T-cell (primary cell): ENCODE data around the gene TJAP1. TPM values are rescaled to one million over a fixed set of nuclear protein-coding genes. Genes with fewer than 3 reads are reported as not detected.

Source experiments
- ATAC-seq, 4 experiments: fragments of 200-7000 bp in 3 of 4; fragments of 150-1000 bp in 1 of 4; cut with Tn5 transposase; replicated peaks in 1 of 4; 1 replicate in 3 of 4; 2 replicates in 1 of 4; pipeline ENCODE4 v1.10.0; 2021; ENCODE audit warnings: moderate library complexity in 3 of 4, mild to moderate bottlenecking in 2 of 4, moderate number of reproducible peaks in 1 of 4
- CTCF ChIA-PET, 2 donors: fragments of 300-600 bp; sonication (Branson Sonifier 250); formaldehyde crosslinking; loops; one replicate each; lab custom pipeline; 2022; ENCODE audit warnings: antibody characterized with exemption in 2 of 2; lab: Charles Lee
- POLR2A ChIA-PET, 2 donors: fragments of 300-600 bp; sonication (Branson Sonifier 250); formaldehyde crosslinking; loops; one replicate each; lab custom pipeline; 2022; ENCODE audit warnings: antibody characterized with exemption in 2 of 2; lab: Charles Lee
- DNase-seq, 35 experiments: peaks; one replicate each; pipeline versions ENCODE4 v3.0.0 to v3.0.0-alpha.2; 2013 to 2023
- H3K27ac ChIP-seq: one replicate; pipeline ENCODE4 v1.5.1; 2013; ENCODE audit warnings: low read length
- H3K27me3 ChIP-seq, 2 experiments: replicated peaks in 1 of 2; 1 replicate in 1 of 2; 2 replicates in 1 of 2; pipeline versions ENCODE4 v1.6.1 to v1.7.0; 2013; ENCODE audit warnings: low read length in 1 of 2, mixed read lengths in 1 of 2; ENCODE audit not compliant: control insufficient read depth in 2 of 2, insufficient read depth in 2 of 2; ENCODE audit errors: extremely low read depth in 1 of 2
- H3K36me3 ChIP-seq, 2 donors: 1 replicate in 1 of 2; 2 replicates in 1 of 2; pipeline versions ENCODE4 v1.6.1 to v1.7.0; 2013; ENCODE audit warnings: low read length in 1 of 2; ENCODE audit not compliant: control insufficient read depth in 2 of 2, insufficient read depth in 1 of 2; ENCODE audit errors: extremely low read depth in 1 of 2
- H3K4me1 ChIP-seq, 2 experiments: 1 replicate in 1 of 2; 2 replicates in 1 of 2; pipeline versions ENCODE4 v1.6.1 to v1.7.0; 2013; ENCODE audit warnings: low read length in 2 of 2, mixed read lengths in 1 of 2; ENCODE audit not compliant: insufficient read depth in 2 of 2, control insufficient read depth in 1 of 2; ENCODE audit errors: extremely low read depth in 1 of 2
- H3K4me3 ChIP-seq, 2 donors: 1 replicate in 1 of 2; 2 replicates in 1 of 2; pipeline versions ENCODE4 v1.5.1 to v1.7.0; 2013; ENCODE audit warnings: mild to moderate bottlenecking in 2 of 2, low read length in 1 of 2, moderate library complexity in 1 of 2; ENCODE audit not compliant: control insufficient read depth in 1 of 2; ENCODE audit errors: extremely low read depth in 1 of 2
- H3K9me3 ChIP-seq: 2 replicates; pipeline ENCODE4 v1.7.0; 2013
- H3K27ac Mint-ChIP-seq, 2 donors: one replicate each; pipeline ENCODE4 v1.8.0; 2020 to 2021; ENCODE audit warnings: mild to moderate bottlenecking in 2 of 2, mixed read lengths in 2 of 2
- H3K27me3 Mint-ChIP-seq, 2 donors: one replicate each; pipeline ENCODE4 v1.8.0; 2021 to 2022; ENCODE audit warnings: mixed read lengths in 2 of 2
- H3K36me3 Mint-ChIP-seq: one replicate; pipeline ENCODE4 v1.8.0; 2021; ENCODE audit warnings: mixed read lengths
- H3K4me1 Mint-ChIP-seq, 3 donors: one replicate each; pipeline ENCODE4 v1.8.0; 2020 to 2022; ENCODE audit warnings: mixed read lengths in 3 of 3, mild to moderate bottlenecking in 1 of 3
- H3K4me3 Mint-ChIP-seq, 3 donors: one replicate each; pipeline ENCODE4 v1.8.0; 2020 to 2022; ENCODE audit warnings: mild to moderate bottlenecking in 3 of 3, mixed read lengths in 3 of 3, moderate library complexity in 3 of 3
- H3K9me3 Mint-ChIP-seq, 3 donors: one replicate each; pipeline ENCODE4 v1.8.0; 2020 to 2022; ENCODE audit warnings: mixed read lengths in 3 of 3
- WGBS: methylation state at CpG from one replicate; pipeline ENCODE4 v1.1.5; 2013; ENCODE audit warnings: missing lambda C conversion rate; ENCODE audit not compliant: insufficient coverage; 5-methylcytosine and 5-hydroxymethylcytosine counted together
- total RNA-seq, 35 experiments: library from RNA in 6 of 35; stranded (reverse) in 6 of 35; fragments of 120-200 nt in 1 of 35; gene quantifications; one replicate each; pipeline versions ENCODE4 v1.2.1 to v1.2.4 and lab custom pipeline; 2013 to 2026

The TJAP1 gene
- total RNA-seq, 5 donors from 2014 or later (not counting 1 experiment from before 2014, with no cell fraction given): 30.8 to 51.9 (median 50.6) TPM

- Mint-ChIP-seq H3K4me1 (peaks cover 8 to 18% (median 16%) of the 10 kb centered on the region in 3 donors), H3K27ac (peak overlapping the region in 1 of 2 donors; percentile 22), H3K27me3 (peaks cover 17 to 19% of the 10 kb centered on the region in 2 donors), H3K36me3 (peaks cover 37% of the 10 kb centered on the region), H3K9me3 (no peaks in the 10 kb centered on the region), H3K4me3 (no peak overlapping the region)
- no peak overlapping the region for H3K4me3 ChIP-seq
- WGBS: 98% methylated on average over 13 of the region's 26 CpGs
- peaks cover 19 to 45% of the 10 kb centered on the region in 2 donors for H3K36me3 ChIP-seq
- H3K4me1 ChIP-seq: peaks cover 0 to 18% of the 10 kb centered on the region in 2 experiments
- H3K27ac ChIP-seq: no peak overlapping the region
- DNase-seq: no peak
- H3K27me3 ChIP-seq: peaks cover 0 to 30% of the 10 kb centered on the region in 2 experiments
- ChIA-PET CTCF (interaction anchor here (0.5 to 1.4 kb wide), 5 partner anchors 11 to 763 kb away, joined by 3 read pairs; no protein-coding TSS in a partner anchor), POLR2A (no interaction called here)
- no peaks in the 10 kb centered on the region for H3K9me3 ChIP-seq
- ATAC-seq: no peak
Observed at GRCh38 chr6:43504756-43505593, 27.6 kb downstream of the TJAP1 start.

- DNase-seq (no peak), ATAC-seq (no peak)
- WGBS: 95% methylated on average over 3 of the region's 6 CpGs
- ChIA-PET POLR2A (no interaction called here), CTCF (interaction anchor here (0.6 to 1.9 kb wide), 15 partner anchors 10 to 331 kb away, joined by 3 to 10 read pairs (median 3); partner anchors contain the start of genes ABCC10 (in 1 of the 2), CRIP3 (in 1 of the 2), DLK2 (in 1 of the 2) and POLR1C (in 1 of the 2))
- peaks cover 17 to 19% of the 10 kb centered on the region in 2 donors for H3K27me3 Mint-ChIP-seq
- Histone ChIP-seq H3K4me3 (no peak overlapping the region), H3K36me3 (peaks cover 19 to 38% of the 10 kb centered on the region in 2 donors), H3K4me1 (peaks cover 0 to 23% of the 10 kb centered on the region in 2 experiments), H3K27ac (peak overlapping the region; percentile 38), H3K27me3 (peaks cover 0 to 34% of the 10 kb centered on the region in 2 experiments), H3K9me3 (no peaks in the 10 kb centered on the region)
- H3K9me3 Mint-ChIP-seq: no peaks in the 10 kb centered on the region
- H3K27ac Mint-ChIP-seq: peak overlapping the region in 1 of 2 donors; percentile 11
- peaks cover 8 to 18% (median 16%) of the 10 kb centered on the region in 3 donors for H3K4me1 Mint-ChIP-seq
- H3K36me3 Mint-ChIP-seq: peaks cover 29% of the 10 kb centered on the region
- no peak overlapping the region for H3K4me3 Mint-ChIP-seq
Observed at GRCh38 chr6:43505718-43506117, 28.3 kb downstream of the TJAP1 start.

- H3K4me3 ChIP-seq: no peak overlapping the region
- Mint-ChIP-seq H3K27ac (peak overlapping the region; percentile 11 to 46), H3K36me3 (peaks cover 29% of the 10 kb centered on the region), H3K4me1 (peaks cover 8 to 18% (median 17%) of the 10 kb centered on the region in 3 donors), H3K4me3 (no peak overlapping the region), H3K27me3 (peaks cover 17 to 19% of the 10 kb centered on the region in 2 donors), H3K9me3 (no peaks in the 10 kb centered on the region)
- peaks cover 0 to 25% of the 10 kb centered on the region in 2 experiments for H3K4me1 ChIP-seq
- ATAC-seq: no peak
- ChIA-PET POLR2A (interaction anchor here in 1 of 2 donors (0.6 kb wide), 1 partner anchor 29 kb away, joined by 3 read pairs; the partner anchor contains the start of gene TJAP1), CTCF (interaction anchor here (0.6 to 2.6 kb wide), 18 partner anchors 10 to 332 kb away, joined by 3 to 10 read pairs (median 3); partner anchors contain the start of genes ABCC10 (in 1 of the 2), CRIP3 (in 1 of the 2), DLK2 (in 1 of the 2) and POLR1C (in 1 of the 2))
- no CpG with 5 or more reads among the region's 3 CpGs for WGBS
- H3K27me3 ChIP-seq: peaks cover 0 to 34% of the 10 kb centered on the region in 2 experiments
- H3K36me3 ChIP-seq: peaks cover 19 to 37% of the 10 kb centered on the region in 2 donors
- peak overlapping the region; percentile 38 for H3K27ac ChIP-seq
- DNase-seq: no peak
- no peaks in the 10 kb centered on the region for H3K9me3 ChIP-seq
Observed at GRCh38 chr6:43506171-43506570, 28.8 kb downstream of the TJAP1 start.

GRCh38 chr6:43506667-43507471 lies 29.5 kb downstream of the TJAP1 start:
- Histone ChIP-seq H3K27ac (peak overlapping the region; percentile 38), H3K4me1 (peaks cover 0 to 25% of the 10 kb centered on the region in 2 experiments), H3K36me3 (peaks cover 22 to 41% of the 10 kb centered on the region in 2 donors), H3K27me3 (peaks cover 0 to 34% of the 10 kb centered on the region in 2 experiments), H3K4me3 (no peak overlapping the region), H3K9me3 (no peaks in the 10 kb centered on the region)
- ChIA-PET CTCF (interaction anchor here (0.6 to 2.6 kb wide), 22 partner anchors 10 to 959 kb away, joined by 3 to 10 read pairs (median 3); partner anchors contain the start of genes ABCC10 (in 1 of the 2), CRIP3 (in 1 of the 2), DLK2 (in 1 of the 2) and POLR1C (in 1 of the 2)), POLR2A (interaction anchor here (0.5 to 0.6 kb wide), 3 partner anchors 29 to 926 kb away, joined by 3 read pairs; partner anchors contain the start of gene TJAP1 (in 1 of the 2))
- H3K4me1 Mint-ChIP-seq: peaks cover 13 to 23% (median 22%) of the 10 kb centered on the region in 3 donors
- H3K27me3 Mint-ChIP-seq: peaks cover 17 to 19% of the 10 kb centered on the region in 2 donors
- peak overlapping the region in 1 of 2 donors; percentile 46 for H3K27ac Mint-ChIP-seq
- no peaks in the 10 kb centered on the region for H3K9me3 Mint-ChIP-seq
- H3K4me3 Mint-ChIP-seq: no peak overlapping the region
- H3K36me3 Mint-ChIP-seq: peaks cover 28% of the 10 kb centered on the region
- 34% methylated on average over 9 of the region's 14 CpGs for WGBS
- ATAC-seq (peak; percentile 61 to 72 (median 68)), DNase-seq (peak; percentile 41 to 93 (median 71))

GRCh38 chr6:43508481-43509141 lies 31.2 kb downstream of the TJAP1 start:
- Mint-ChIP-seq H3K9me3 (no peaks in the 10 kb centered on the region), H3K4me3 (peak overlapping the region; percentile 74 to 82 (median 75)), H3K27me3 (peaks cover 17 to 19% of the 10 kb centered on the region in 2 donors), H3K36me3 (peaks cover 25% of the 10 kb centered on the region), H3K27ac (peak overlapping the region; percentile 6 to 12), H3K4me1 (peaks cover 20 to 29% (median 29%) of the 10 kb centered on the region in 3 donors)
- Histone ChIP-seq H3K4me1 (peaks cover 0 to 30% of the 10 kb centered on the region in 2 experiments), H3K9me3 (no peaks in the 10 kb centered on the region), H3K27me3 (peaks cover 0 to 34% of the 10 kb centered on the region in 2 experiments), H3K4me3 (no peak overlapping the region), H3K27ac (no peak overlapping the region), H3K36me3 (peaks cover 23 to 42% of the 10 kb centered on the region in 2 donors)
- ChIA-PET POLR2A (no interaction called here), CTCF (interaction anchor here in 1 of 2 donors (0.6 to 2.6 kb wide), 3 partner anchors 147 to 332 kb away, joined by 4 to 10 read pairs (median 5); no protein-coding TSS in a partner anchor)
- WGBS: 76% methylated on average over 3 of the region's 8 CpGs
- no peak for DNase-seq
- ATAC-seq: no peak
